Activated CD4-positive, alpha-beta T cell treated with anti-CD3 and anti-CD28 coated beads for 4 hours (primary cell): Measurements from ENCODE around the gene RAB8A.
"Not testable (repeated sequence)": the region's sequence is repeated elsewhere in the genome, so short reads cannot be mapped to it uniquely, and the experiment has no call there.

Experiments used
- DNase-seq, 2 donors: peaks; one replicate each; pipeline ENCODE4 v3.0.0-alpha.2; 2020

The RAB8A gene

DNA sequence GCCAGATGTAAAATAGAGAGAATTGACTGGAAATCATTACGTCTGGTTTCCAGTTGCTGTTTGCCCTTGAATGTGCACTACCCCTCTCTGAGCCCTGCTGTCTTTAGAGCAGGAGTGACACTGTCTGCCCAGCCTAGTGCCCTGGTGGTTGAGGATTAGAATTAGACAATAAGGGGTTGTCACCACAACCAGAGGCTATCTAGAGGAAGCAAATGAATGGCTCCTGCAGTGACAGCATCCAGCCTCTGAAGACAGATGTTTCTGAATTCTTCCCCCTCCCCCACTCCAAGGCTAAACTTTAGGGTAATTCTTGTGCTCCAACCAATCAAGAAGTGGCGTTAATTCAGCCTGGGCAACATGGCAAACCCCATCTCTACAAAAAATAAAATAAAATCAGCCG is 2.0 kb downstream of the RAB8A start:
- no peak for DNase-seq

DNA sequence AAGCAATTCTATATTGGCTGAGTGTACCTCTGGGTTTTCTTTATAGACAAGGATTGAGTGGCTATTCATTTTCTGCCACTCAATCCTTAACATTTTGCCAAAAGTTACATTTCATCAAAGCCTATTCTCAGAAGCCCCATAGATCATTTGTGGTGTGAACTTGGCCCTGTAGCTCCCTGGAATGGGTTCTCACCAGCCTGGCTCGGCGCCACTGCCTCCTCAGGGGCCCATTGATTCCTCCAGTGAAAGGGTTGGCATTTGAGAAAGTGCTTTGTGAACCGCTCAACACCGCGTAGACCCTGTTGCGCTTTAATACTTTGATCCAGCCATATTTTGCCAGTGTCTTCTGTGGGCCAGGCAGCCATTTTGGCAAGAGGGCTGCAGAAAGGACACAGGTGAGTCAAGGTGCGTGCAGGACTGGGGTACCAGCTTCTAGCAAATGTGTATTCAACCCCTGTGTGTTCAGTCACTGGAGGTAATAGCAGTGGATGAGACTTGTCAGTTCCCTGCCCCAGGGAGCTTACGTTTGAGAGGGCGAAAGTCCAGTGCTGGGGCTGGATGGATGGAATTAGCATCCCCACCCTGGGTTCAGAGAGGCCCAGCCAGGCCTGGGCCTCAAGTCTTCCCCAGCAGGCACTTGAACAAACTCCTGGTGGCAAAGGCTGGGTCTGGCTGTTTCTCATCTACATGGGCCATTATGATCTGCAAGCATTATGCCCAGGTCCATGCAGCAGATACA is 3.8 kb downstream of the RAB8A start:
- no peak for DNase-seq

DNA sequence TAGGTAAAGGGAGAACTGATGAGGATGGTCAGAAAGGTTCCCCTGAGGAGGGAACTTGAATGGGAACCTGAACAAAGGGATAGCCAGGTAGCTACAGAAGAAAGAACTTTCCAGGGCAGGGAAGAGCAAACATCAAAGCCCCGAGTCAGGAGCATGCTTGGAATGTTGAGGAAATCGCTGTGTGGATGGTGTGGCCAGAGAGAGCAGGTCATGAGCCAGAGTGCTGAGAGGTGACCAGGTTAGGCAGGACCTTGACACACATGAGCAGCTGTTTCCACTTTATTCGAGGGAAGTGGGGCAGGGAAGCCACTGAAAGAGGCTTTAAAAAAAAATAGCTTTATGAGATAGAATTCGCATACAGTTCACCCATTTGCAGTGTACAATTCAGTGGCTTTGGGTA is 4.4 kb downstream of the RAB8A start:
- DNase-seq: no peak

DNA sequence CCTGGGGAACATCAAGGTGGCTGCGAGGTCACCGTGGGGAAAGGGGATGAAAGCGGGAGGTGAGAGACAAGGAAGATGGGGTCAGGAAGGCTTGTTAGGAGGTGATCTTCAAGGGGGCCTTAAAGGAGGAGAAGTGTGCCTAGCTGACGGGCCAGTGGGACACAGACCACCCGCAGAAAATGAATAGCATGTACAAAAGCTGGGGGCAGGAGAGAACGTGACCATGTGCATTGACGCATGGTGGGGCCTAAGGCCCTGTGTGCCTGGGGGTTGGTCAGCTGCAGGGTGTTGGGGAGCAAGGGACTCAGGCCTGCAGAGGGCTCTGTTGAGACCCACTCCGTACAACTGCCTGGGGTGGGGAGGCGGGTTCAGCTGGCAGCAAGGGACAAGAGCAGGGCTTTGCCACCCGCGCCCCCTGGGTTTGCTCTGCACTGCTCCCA is 5.9 kb downstream of the RAB8A start:
- DNase-seq: no peak

DNA sequence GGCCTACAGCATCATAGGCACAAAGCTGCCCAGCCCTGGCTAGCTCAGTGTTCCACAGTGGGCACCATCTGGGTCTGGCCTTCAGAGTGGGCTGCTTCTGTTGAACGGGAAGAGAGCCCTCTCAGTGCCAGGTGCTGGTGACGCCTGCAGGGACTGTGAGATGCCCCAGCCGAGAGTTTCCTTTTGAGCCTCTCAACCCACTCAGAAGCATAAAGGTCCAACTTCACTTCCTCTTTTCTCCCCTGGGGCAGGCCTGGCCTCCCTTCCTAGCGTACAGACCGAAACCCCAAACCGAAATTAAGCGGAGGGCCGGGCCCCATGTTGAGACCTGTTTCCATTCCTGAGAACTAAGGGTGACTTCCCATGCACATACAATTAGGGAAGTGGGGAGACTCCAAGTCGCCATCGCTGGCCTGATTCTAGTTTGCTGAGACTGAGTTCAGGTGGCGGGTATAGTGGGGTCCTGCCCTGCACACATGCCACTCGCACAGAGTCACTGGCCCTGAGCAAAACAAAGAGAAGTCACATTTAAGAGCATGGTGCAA is 6.9 kb downstream of the RAB8A start:
- no peak for DNase-seq

- DNase-seq: not testable (repeated sequence)
Measured at GRCh38 chr19:16119075-16119857, 7.6 kb downstream of the RAB8A start.

DNA sequence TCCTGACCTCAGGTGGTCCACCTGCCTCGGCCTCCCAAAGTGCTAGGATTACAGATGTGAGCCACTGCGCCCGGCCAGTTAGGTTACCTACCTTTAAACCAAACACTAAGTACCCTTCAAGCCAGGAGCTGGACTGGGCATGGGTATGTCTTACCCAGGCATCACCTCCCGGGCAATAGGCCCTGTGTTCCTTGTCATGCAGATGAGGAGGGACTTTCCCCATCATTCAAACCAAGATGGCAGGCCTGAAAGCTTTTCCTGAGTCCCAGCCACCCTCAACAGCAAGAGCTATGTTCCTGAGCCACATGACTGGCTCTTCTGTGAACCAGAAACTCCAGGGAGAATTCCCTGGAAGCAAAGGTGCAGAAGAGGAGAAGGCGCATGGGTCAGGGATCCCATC is 9.5 kb downstream of the RAB8A start:
- DNase-seq: no peak

- no peak for DNase-seq
Measured at GRCh38 chr19:16121967-16122366, 10.3 kb downstream of the RAB8A start.

DNA sequence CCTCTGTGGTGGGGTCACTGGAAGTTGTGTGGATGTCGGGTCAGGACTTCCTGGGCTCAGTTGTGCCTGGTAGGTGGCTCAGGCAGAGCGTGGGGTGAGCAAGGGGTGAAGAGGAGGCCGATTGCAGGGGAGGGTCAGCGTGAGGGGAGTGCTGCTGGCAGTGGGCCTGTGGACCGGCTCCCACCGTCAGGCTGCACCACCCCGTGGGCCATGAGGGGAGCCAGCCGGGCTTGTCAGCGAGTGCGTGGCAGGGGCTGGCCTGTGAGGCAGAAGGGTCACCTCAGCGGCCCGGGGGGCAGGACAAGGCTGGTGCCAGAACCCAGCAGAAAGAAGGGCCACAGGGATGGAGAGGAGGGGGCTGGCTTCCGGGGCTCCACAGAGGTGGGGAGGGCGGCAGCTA is 13.3 kb downstream of the RAB8A start:
- no peak for DNase-seq

GRCh38 chr19:16125737-16126495 is 14.2 kb downstream of the RAB8A start:
- no peak for DNase-seq

DNA sequence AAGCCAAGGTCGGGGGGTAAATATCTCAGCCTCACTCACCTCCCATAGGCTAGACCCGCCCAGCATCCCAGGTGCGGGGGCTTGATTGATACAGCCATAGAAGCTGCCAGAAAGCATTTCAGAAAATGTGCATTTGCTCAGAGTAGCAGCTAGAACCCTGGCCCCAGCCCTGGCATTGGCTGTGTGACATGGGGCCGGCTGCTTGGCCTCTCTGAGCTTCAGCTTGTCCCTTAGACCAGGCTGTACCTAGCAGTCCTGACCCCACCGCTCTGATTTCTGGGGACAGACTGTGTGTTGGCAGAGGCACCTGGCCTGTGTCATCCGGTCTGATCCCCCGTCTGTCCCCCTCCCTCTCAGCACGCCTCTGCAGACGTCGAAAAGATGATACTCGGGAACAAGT is 15.4 kb downstream of the RAB8A start:
- no peak for DNase-seq

GRCh38 chr19:16127776-16128371 is 16.2 kb downstream of the RAB8A start:
- no peak for DNase-seq

GRCh38 chr19:16131648-16132047 is 20.0 kb downstream of the RAB8A start:
- DNase-seq: no peak

DNA sequence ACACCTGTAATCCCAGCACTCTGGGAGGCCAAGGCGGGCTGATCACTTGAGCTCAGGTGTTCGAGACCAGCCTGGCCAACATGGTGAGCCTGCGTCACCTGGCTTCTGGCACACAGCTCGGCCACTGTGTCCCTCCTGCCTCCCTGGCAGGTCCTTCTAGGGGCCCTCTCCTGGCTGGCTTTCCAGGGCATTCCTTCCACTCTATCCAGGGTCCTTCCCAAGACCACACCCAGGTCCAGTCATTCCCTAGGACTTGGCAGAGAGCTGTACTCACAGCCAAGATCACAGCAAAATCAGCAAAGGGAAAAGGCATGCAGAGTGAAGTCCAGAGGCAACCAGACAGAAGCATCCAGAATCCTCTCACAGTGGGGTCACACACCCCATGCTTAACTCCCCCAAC is 22.1 kb downstream of the RAB8A start:
- DNase-seq: no peak

- DNase-seq: no peak
Measured at GRCh38 chr19:16134510-16134909, 22.8 kb downstream of the RAB8A start.

- no peak for DNase-seq
Measured at GRCh38 chr19:16135430-16136127, 23.9 kb downstream of the RAB8A start.

DNA sequence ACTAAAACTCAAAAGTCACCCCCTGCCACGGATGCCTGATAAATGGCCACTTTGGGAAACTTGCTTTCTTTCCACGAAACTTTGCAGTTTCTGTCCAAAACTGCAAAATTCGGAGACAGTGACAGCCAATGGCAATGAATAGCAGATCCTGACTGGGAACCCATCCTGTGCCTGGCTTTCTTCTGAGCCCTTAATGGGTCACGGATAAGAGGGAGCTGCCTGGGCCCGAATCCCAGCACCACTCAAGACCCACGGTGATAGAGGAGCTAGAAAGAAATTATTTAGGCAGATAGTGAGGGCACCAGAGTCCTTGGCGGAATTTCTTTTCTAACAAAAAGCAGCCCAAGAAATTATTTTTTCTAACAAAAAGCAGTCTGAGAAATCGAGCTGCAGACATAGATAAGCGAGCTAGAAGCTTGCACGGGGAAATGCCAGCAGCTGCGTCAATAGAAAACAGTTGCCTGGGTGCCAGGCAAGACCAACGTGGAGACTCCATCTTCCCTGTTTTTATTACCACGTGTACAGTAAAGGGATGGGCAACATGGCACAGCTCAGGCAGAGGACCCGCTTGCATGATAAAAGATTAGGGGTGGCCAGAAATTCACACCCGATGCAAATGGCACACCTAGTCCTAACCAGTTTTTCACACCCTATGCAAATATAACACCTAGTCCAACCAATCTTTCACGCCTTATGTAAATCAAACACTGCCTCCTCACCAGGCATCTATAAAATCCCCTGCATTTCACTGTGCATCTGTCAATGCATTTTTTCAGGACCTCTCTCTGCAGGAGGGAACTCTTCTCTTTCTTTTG is 24.7 kb downstream of the RAB8A start:
- no peak for DNase-seq

- no peak for DNase-seq
Measured at GRCh38 chr19:16139752-16140151, 28.1 kb downstream of the RAB8A start.

DNA sequence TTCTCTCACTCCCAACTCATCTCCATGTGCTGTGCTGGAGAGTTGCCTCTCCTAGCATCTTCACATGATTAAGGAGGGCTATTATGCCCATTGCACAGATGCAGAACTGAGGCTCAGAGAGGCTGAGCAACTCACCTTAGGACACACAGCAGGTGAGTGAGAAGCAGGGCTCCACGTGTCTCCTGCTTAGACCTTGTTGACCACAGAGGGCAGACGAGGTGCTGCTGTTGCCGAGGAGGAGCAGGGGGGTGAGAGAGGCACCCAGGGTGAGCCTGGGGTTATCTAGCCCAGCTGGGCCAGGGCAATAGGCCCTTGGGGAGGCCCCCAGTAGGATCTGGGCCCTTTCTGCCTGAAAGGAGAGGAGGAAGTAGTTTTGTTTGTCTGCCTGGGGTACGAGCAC is 29.4 kb downstream of the RAB8A start:
- DNase-seq: no peak

GRCh38 chr19:16142032-16142580 is 30.4 kb downstream of the RAB8A start:
- no peak for DNase-seq
